Urothelium cell line (cell line): ENCODE measurements around the gene CARD19.
"Not testable (repeated sequence)": the region's sequence is repeated elsewhere in the genome, so short reads cannot be mapped to it uniquely, and the experiment has no call there.

Experiments used
- DNase-seq: peaks from one replicate; pipeline ENCODE4 v3.0.0; 2011; ENCODE audit warnings: low spot score, mixed read lengths
- FAIRE-seq: peaks from 2 replicates; lab custom pipeline; 2011; peaks lifted over from hg19 to GRCh38; lab: Jason Lieb, UNC

CARD19 gene

DNA sequence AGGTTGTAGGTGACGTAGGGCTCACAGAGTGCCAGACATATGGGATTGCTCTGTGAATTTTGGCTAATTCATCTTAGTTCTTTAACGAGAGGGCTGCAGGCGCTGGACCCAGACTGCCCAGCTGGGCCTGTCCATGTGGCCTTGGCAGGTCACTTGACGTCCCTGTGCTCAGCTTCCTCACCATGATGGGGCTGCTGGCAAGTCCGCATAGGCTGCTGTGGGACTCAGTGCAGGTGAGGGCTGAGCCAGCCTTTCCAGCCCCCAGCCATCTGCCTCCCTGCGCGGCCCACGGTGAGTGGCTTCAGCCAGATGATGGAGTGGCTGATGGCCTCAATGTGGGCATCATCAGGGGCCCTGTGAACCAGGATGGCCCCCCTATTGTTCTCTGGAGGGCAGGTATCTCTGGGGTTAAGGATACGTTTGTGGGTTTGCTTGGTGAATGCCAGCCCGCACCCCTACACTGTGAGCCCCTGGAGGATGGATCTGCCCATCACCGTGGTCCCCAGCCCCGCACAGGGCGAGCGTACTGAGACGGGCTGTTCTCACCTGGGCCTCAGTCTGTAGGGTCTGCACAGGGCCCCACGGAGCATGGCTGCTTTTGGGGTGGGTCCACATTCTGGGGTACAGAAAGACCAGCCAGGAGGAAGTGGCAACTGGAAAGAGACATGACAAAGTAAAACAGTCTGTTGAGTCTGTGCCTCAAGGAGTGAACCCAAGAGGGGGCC, 3.7 kb downstream of the CARD19 start:
- no peak for DNase-seq

DNA sequence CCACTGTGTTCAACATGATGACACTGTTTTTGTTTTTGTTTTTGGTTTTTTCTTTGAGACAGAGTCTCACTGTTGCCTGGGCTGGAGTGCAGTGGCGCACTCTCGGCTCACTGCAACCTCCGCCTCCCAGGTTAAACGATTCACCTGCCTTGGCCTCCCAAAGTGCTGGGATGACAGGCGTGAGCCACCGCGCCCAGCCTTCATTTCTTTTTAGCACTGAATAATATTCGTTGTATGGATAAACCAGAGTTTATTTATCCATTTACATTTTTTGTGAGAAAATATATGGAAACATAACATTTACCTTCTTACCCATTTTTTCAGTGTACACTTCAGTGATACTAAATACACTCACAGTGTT, 4.2 kb downstream of the CARD19 start:
- no peak for FAIRE-seq
- no peak for DNase-seq

More for the DNA sequence above, 3.7 kb downstream of the CARD19 start:
- FAIRE-seq: no peak

DNA sequence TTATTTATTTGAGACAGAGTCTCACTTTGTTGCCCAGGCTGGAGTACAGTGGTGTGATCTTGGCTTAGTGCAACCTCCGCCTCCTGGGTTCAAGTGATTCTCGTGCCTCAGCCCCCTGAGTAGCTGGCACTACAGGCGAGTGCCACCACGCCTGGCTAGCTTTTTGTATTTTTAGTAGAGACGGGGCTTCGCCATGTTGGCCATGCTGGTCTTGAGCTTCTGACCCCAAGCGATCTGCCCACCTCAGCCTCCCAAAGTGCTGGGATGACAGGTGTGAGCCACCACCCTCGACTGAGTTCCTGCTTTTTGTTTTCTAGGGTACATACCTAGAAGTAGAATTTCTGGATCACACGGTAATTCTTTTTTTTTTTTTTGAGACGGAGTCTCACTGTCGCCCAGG, 5.1 kb downstream of the CARD19 start:
- not testable (repeated sequence) for FAIRE-seq

DNA sequence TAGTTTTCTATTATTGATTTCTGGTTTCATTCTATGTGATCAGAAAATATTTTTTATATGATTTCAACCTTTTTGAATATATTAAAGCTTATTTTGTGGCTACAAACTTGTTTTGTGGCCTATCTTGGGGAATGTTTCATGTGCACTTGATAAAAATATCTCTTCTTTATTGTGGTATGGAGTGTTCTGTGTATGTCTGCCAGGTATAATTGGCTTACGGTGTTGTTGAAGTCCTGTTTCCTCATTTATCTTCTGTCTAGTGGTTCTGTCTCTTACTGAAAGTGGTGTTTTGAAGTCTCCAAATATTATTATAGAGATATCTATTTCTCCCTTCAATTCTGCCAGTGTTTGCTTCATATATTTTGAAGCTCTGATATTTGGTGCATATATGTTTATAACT, 9.6 kb downstream of the CARD19 start:
- DNase-seq (no peak), FAIRE-seq (no peak)

More for the DNA sequence above, 5.1 kb downstream of the CARD19 start:
- DNase-seq: not testable (repeated sequence)

DNA sequence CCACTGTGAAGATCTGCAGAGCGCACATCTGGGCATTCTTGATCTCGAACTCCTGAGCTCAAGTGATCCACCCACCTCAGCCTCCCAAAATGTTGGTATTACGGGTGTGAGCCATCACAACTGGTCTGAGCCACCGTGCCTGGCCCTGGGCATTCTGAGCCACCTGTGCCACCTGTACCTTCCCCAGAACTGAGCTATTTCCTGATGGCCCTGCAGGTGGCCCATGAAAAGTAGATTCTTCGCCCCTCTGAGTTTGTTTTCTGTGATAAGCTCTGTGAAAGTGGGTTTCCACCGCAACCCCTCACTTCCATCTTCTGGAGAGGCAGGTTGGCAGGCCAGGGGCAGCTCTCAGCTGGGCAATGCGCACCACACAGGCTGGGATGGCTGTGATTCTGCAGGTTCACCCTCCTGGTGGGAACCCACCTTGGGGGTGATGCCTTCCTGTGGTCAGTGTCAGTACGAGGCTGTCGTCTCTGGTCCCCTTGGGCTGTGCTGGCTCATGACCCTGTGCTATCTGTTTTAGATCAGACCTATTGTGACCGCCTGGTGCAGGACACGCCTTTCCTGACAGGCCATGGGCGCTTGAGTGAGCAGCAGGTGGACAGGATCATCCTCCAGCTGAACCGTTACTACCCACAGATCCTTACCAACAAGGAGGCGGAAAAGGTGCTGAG, 11.3 kb downstream of the CARD19 start:
- FAIRE-seq: no peak

DNA sequence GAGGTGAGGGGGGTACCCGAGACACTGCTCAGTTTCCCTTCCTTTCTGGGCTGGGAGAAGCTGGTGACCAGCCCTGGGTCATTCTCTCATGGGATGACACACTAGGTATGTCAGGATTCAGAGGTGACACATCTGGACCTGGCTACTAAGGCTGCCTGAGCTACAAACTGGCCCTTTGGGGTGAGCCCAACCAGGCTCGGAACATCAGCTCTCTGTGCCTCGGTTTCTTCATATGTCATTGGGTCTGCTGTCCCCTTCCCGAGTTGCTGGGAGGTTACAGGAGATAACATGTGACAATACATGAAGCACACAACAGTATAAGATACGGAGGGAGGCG, 11.8 kb downstream of the CARD19 start:
- DNase-seq (no peak), FAIRE-seq (no peak)

More for the DNA sequence above, 11.3 kb downstream of the CARD19 start:
- no peak for DNase-seq

DNA sequence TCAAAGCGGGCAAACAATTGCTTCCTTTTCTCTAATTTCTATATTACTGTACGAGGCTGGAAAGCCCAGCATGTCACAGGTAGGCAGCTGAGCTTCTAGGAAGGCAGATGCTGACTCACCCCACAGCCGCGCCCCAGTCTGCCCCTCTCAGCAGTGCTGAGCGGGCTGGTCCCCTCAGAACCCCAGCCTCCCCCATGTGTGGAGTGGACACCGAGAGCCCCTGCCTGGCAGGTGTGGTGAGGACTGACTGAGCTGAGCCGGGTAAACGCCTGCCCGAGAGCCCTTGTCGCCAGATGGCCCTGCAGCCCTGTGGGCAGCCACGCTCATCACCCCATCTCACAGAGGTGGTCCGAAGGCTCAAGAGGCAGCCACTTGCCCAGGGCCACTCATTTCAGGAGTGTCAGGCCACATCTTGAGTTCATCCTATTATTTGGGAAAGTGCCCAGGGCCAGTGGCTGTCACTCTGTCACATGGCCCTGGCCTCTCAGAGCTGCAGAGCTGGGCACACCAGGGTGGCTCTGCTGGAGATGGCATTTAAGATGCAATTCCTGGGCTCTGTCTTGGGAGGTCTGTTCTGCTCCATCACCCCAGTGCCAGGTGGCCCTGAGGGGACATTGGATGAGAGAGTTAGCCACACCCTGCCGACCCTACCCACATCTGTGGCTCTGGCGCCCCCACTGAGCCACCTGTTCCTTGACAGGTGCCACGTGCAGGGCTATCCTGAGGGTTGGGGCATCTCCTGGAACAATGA, 12.4 kb downstream of the CARD19 start:
- DNase-seq (no peak), FAIRE-seq (no peak)

DNA sequence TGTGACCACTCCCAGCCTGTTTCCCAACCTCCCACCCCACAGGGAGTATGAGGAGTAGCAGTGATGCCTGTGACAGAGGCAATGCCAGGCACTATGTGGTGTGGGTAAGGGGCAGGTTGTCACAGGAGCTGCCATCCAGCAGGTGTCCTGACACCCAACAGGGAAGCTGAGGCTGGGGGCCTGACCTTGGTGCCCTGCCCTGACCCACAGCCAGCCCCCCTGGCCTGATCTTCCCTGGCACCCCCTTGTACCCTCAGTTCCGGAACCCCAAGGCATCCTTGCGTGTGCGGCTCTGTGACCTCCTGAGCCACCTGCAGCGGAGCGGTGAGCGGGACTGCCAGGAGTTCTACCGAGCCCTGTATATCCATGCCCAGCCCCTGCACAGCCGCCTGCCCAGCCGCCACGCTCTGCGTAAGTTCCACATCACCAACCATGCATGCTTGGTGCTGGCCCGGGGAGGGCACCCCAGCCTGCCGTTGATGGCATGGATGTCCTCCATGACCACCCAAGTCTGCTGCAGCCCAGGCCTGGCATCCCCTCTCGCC, 14.4 kb downstream of the CARD19 start:
- FAIRE-seq: no peak
- DNase-seq: no peak

DNA sequence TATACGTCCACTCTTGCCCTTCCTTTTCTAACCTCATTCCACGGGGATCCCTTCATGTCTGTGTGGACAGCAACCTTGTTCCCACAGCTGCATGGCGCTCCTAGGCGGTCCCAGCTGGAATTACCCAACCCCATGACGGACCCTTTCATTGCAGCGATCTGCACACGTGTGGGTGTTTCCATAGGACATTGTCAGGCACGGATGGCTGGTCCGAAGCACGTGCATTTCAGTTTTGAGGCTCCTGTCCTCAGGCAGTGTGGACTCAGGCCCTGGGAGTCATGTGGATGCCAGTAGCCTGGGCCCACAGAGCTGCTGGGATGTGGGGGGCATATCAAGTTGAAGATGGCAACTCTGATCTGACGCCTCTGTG, 15.0 kb downstream of the CARD19 start:
- FAIRE-seq (no peak), DNase-seq (no peak)

DNA sequence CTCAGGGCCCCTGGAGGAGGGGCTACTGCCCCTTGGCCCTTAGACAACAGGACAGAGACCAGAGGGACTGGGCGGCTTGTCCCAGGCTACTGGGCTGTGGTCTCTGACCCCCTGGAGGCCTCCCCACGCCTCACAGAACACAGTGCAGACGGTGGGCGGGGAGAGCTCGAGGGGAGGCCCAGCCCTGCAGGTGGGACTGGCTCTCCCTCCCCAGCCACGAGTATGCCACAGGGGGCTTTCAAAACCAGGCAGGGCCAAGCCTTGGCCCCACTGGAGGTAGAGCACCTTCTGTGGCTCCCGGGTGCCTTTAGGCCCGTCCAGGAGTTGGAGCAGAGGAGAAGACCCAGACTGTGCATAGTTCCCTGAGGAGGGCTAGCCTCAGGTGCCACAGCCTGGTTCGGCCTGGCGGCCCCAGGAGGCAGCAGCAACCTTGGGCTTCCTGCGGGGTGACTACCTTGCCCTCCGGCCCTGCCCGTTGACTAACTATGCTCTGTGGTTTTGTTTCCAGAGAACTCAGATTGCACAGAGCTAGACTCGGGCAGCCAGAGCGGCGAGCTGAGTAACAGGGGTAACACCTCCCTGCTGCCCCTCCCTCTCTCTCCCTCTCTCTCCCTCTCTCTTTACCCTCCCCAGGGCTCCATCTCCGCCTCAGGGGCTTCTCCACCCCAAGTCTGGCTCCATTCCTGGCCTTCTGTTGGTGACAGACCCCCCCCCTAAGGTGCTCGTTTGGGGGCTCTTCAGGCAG, 15.5 kb downstream of the CARD19 start:
- FAIRE-seq: no peak
- DNase-seq: no peak

DNA sequence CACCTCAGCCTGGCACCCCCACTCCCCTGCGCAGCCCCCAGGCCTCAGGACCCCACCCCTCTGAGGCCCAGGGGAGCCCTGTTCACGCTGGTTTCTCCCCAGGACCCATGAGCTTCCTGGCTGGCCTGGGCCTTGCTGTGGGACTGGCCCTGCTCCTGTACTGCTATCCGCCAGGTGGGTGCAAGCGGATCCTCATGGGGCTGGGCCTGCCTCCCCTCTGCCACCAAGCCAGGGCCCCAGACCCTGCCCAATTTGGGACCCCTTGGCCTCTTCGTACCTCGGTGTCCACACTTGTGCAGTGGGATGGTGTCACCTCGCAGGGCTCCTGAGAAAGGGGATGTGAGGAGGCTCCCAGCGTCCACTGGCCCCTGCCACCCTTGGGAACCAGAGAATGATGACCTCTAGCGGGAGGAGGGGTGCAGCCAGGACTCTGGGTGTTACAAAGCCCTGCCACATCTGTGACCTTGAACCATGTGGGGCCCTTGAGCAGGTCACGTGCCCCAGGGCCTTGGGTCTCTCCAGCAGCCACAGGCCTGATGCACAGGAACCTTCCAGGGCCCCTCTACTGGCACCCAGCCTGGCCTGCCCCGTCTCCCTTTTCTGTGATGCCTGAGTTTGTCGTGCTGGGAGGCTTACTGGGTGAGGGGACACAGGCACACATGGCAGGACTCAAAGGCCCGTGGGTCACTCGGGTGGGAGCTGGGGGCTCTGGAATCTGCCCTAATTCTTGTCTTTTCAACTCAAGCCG, 16.3 kb downstream of the CARD19 start:
- no peak for DNase-seq
- no peak for FAIRE-seq

DNA sequence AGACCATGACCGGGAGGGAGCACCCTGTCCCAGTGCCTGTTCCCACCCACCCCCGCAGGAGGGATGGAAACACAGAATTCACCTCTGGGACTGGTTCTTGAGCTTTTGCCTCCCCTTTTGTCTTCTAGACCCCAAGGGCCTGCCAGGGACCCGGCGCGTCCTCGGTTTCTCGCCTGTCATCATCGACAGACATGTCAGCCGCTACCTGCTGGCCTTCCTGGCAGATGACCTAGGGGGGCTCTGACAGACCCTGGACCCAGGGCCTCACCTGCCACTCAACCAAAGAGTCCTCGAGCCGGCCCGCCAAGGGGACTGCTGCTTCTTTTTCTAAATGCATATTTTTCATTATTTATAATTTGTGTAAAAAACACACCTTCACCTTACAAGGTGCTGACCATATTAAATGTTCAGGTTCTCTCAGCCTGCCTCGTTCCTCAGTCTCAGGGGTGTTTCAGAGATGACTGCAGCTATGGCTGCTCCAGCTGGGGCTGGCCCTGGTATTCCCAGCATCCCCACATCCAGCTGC, 16.9 kb downstream of the CARD19 start:
- DNase-seq (no peak), FAIRE-seq (no peak)

DNA sequence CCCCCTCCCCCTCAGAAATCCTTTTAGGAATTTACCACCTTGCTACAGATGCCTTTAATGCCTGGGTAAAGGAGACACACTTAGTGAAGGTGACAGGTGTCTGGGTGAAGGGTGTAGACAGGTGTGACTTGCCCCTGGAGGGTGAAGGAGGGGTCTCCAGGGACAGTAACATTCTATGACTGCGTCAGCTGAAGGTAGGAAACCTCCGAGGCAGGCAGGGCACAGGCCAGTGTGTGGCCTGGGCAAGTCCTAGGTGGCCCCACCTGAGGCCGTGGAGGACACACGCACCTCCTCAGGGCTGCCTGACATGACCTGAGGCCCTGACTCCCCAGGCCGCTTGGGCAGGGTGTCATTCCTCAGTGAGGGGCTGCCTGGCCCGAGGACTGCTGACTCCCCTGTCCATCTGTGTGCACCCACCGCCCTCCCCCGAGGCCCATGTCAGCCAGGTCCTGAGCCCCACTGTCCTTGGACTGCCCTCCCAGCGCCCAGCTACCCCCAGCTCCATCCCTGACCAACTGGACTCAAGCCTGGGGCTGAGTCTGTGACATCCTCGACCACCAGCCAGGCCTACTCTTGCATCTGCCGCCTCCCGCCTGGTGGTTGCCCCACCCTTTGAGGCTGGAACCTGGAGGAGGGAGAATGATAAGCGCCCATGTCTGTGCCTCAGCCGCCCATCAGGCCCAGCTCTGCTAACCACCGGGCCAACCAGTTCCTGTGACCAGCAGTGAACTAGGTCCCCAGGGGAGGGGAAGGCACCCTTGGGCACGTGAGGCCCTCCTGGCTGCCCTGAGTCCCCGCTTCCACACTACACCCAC, 18.4 kb downstream of the CARD19 start:
- FAIRE-seq (no peak), DNase-seq (no peak)

DNA sequence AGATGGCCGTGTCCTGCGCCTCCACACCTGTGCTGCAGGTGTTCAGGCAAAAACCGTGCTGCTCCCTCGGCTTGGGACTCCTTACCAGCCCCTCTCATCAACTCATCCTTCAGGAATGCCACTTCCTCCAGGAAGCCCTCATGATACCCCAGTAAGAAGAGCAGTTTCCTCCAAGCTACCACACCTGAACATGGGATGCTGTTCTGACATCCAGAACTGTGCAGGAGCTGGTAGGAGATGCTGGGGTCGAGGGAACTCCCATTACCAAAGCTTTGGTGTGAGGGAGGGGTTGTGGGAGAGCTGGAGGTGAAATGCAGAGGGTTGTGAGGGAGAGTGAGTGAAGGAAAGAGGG, 18.9 kb downstream of the CARD19 start:
- DNase-seq: no peak

DNA sequence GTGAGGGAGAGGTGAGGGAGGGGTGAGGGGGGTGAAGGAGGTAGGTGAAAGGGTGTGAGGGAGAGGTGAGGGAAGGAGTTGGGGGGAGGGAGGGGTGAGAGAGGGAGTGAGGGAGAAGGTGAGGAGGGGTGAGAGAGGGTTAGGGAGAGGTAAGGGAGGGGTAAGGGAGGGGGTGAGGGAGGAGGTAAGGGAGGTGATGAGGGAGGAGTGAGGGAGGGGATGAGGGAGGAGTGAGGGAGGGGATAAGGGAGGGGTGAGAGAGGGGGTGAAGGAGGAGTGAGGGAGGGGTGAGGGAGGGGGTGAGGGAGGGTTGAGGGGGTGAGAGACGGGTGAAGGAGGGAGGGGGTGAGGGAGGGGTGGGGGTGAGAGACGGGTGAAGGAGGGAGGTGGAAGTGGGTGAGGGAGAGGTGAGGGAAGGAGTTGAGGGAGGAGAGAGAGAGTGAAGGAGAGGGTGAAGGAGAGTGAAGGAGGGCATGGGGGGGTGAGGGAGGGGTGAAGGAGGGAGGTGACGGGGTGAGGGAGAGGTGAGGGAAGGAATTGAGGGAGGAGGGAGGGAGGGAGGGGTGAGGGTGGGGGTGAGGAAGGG, 19.6 kb downstream of the CARD19 start:
- FAIRE-seq: no peak
- DNase-seq: no peak

More for the DNA sequence above, 18.9 kb downstream of the CARD19 start:
- FAIRE-seq: no peak

DNA sequence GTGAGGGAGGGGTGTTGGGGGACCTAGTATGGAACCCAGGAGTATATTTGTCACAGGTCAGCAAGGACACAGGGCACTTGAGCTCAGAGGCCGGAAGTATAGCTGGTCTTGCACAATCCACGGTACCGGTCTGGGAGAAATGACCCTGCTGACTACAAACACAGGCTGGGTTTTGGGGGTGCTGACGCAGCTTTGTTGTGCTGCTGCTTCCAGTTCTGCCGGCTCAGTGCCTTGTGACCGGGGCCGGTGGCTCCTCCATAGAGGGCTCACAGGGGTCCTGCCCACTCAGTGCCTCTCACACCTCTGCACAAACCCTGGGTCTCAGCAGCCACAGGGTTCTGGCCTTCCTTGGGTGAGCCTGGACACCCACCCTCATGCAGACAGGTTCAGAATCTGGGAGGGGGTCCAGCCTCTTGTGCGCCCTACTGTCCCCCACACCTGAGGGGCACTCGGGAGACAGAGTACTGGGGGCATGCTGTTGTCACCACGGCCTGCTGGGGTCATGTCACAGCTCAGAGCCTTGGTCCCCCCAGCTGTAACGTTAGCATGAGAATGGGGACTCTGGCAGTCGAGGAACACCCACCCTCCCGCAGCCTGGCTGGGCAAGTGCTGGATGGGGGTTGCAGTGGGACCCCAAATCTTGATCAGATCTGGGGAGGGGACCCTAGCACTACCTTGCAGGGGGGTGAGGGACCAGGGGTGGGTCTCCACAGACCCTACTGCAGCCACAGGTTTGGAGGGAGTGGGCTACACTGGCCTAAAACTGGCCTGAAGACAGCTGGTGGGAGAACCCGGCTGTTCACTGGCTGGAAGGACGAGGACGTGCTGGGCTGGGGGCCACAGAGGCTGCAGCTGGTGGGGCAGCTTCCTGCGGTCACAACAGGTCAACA, 20.3 kb downstream of the CARD19 start:
- DNase-seq (no peak), FAIRE-seq (no peak)

DNA sequence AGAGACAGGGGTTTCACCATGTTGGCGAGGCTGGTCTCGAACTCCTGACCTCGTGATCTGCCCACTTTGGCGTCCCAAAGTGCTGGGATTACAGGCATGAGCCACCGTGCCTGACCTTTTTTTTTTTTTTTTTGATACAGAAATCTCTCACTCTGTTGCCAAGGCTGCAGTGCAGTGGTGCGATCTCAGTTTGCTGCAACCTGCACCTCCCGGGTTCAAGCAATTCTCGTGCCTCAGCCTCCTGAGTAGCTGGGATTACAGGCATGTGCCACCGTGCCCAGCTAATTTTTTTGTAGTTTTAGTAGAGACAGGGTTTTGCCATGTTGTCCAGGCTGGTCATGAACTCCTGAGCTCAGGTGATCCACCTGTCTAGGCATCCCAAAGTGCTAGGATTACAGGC, 21.5 kb downstream of the CARD19 start:
- not testable (repeated sequence) for DNase-seq, FAIRE-seq
